GM18520 (cell line): ENCODE measurements around the gene LTBP2.
"Not testable (repeated sequence)": the region's sequence is repeated elsewhere in the genome, so short reads cannot be mapped to it uniquely, and the experiment has no call there.

Experiments used
- ATAC-seq: cut with Tn5 transposase; IDR thresholded peaks from one replicate; pipeline ENCODE4 v1.9.1; 2021; ENCODE audit not compliant: unreplicated experiment

The LTBP2 gene

GRCh38 chr14:74555476-74556050 lies 56.5 kb downstream of the LTBP2 start:
- no peak for ATAC-seq

- ATAC-seq, result no peak
Measured at GRCh38 chr14:74554742-74555362, 57.2 kb downstream of the LTBP2 start.

GRCh38 chr14:74552623-74553022 lies 59.4 kb downstream of the LTBP2 start:
- ATAC-seq, result no peak

GRCh38 chr14:74551431-74552371 lies 60.3 kb downstream of the LTBP2 start:
- ATAC-seq, result no peak

- no peak for ATAC-seq
Measured at GRCh38 chr14:74551001-74551400, 61.0 kb downstream of the LTBP2 start.

GRCh38 chr14:74550071-74550470 lies 62.0 kb downstream of the LTBP2 start:
- ATAC-seq, result no peak

- ATAC-seq, result no peak
Measured at GRCh38 chr14:74549588-74549987, 62.4 kb downstream of the LTBP2 start.

- no peak for ATAC-seq
Measured at GRCh38 chr14:74548881-74549280, 63.2 kb downstream of the LTBP2 start.

GRCh38 chr14:74547331-74547927 lies 64.6 kb downstream of the LTBP2 start:
- no peak for ATAC-seq

- no peak for ATAC-seq
Measured at GRCh38 chr14:74546416-74546815, 65.6 kb downstream of the LTBP2 start.

- no peak for ATAC-seq
Measured at GRCh38 chr14:74545386-74545785, 66.7 kb downstream of the LTBP2 start.

- ATAC-seq, result no peak
Measured at GRCh38 chr14:74543771-74544438, 68.1 kb downstream of the LTBP2 start.

- no peak for ATAC-seq
Measured at GRCh38 chr14:74542056-74542685, 69.9 kb downstream of the LTBP2 start.

- no peak for ATAC-seq
Measured at GRCh38 chr14:74541225-74541624, 70.8 kb downstream of the LTBP2 start.

GRCh38 chr14:74539503-74539902 lies 72.5 kb downstream of the LTBP2 start:
- ATAC-seq, result no peak

GRCh38 chr14:74538411-74539391 lies 73.3 kb downstream of the LTBP2 start:
- ATAC-seq, result no peak

- not testable (repeated sequence) for ATAC-seq
Measured at GRCh38 chr14:74536336-74536735, 75.7 kb downstream of the LTBP2 start.

- ATAC-seq, result no peak
Measured at GRCh38 chr14:74535756-74536325, 76.2 kb downstream of the LTBP2 start.

GRCh38 chr14:74533576-74533975 lies 78.5 kb downstream of the LTBP2 start:
- no peak for ATAC-seq
